Myocyte (in vitro differentiated cells): ENCODE measurements around the gene TOR1AIP1. TPM values are rescaled to one million over a fixed set of nuclear protein-coding genes. Genes with fewer than 3 reads are reported as not detected.

Source experiments
- DNase-seq: peaks from one replicate; pipeline ENCODE4 v3.0.0-alpha.2; 2012; ENCODE audit warnings: low read depth
- total RNA-seq: library from RNA; depleted of rRNA; stranded (reverse); fragments of >200 nt; gene quantifications from 2 replicates; pipeline ENCODE4 v1.2.3, GENCODE V29; 2014

TOR1AIP1 gene
- total RNA-seq, 1 donor from 2014 or later = 56.9 TPM

GRCh38 chr1:179879797-179880196 lies 2.3 kb upstream of the TOR1AIP1 start:
- DNase-seq = no peak

GRCh38 chr1:179881642-179882252 lies 338 bp upstream of the TOR1AIP1 start:
- DNase-seq = peak; percentile 96

DNA sequence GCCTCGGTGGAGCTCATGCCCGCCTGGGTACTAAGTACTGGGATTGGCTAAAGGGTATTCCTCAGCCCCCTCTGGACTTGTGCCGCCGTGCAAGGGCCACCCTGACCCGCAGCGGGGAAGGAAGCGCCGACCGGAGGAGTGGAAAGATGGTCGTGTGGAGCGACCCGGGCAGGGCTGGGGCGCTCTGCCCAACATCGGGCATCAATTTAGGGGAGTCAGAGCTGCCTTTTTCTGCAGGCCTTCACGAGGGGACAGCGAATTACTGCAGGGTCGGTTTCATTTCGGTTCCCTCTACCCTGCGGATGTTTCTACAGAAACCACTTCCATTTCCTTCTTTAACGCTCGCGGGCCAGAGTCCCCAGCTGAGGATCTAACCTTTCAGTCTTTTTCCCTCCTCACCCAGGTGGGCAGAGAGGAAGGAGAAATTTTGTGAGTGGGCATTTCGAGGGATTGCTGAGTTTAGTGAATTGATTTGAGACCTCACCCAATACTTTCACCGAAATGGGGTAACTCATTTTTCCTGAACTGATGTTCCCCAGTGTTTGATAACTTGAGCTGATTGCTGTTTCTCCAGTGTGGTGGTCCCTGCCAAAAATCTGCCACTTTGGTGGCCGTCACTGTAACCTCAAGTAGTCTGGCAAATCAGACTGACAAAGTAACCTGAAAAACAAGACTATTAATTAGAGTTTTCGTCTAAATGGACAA lies 1.1 kb downstream of the TOR1AIP1 start:
- no peak for DNase-seq

GRCh38 chr1:179883745-179884138 lies 1.7 kb downstream of the TOR1AIP1 start:
- no peak for DNase-seq

GRCh38 chr1:179888071-179888470 lies 6.0 kb downstream of the TOR1AIP1 start:
- DNase-seq = no peak

GRCh38 chr1:179889589-179889988 lies 7.5 kb downstream of the TOR1AIP1 start:
- no peak for DNase-seq

DNA sequence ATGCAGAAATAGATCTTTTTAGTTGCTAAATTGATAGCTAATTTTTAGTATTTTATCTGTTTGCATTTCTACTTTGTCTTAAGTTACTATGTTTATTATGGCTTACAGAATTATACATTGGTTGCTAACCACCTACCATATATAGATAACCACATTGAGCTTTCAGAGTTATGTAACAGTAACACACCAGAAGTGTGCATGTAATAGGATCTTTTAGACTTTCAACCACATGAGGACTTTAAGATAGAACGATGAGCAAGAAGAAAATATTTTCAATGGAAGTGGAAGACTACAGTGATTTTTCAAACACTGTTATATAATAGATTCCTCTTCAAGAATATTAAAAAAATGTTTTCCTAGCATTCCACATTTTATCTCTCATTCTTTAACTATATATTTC lies 28.8 kb downstream of the TOR1AIP1 start:
- DNase-seq = no peak

DNA sequence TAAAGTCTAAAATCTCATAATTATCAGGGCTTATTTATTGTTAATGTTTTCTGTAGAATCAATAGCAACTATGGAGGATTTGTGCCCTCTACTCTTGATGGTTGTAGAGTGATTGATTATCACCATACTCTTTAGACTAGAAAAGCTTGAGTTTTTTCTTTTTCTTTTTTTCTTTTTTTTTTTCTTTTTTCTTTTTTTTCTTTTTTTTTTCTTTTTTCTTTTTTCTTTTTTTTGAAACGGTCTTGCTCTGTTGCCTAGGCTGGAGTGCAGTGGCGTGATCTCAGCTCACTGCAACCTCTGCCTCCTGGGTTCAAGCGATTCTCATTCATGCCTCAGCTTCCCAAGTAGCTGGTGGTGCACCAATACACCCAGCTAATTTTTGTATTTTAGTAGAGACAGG lies 29.7 kb downstream of the TOR1AIP1 start:
- no peak for DNase-seq

DNA sequence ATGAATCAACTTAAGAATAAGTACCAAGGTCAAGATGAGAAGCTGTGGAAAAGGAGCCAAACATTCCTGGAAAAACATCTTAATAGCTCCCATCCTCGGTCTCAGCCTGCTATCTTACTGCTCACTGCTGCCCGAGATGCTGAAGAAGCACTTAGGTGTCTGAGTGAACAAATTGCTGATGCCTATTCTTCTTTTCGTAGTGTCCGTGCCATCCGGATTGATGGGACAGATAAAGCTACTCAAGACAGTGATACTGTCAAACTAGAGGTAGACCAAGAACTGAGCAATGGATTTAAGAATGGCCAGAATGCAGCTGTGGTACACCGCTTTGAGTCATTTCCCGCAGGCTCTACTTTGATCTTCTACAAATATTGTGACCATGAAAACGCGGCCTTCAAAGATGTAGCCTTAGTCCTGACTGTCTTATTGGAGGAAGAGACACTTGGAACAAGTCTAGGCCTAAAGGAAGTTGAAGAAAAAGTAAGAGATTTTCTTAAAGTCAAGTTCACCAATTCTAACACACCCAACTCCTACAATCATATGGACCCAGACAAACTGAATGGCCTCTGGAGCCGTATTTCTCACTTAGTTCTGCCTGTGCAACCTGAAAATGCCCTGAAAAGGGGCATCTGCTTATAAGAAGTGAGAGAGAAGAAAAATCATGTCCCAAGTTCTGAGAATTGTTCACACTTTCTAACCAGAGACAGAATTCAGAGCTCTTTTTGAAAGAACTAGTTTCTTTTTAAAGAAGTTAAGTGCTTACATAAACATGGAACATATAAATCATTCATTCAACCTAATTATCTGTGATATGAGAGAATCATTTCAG lies 35.7 kb downstream of the TOR1AIP1 start:
- DNase-seq = peak; percentile 19

GRCh38 chr1:179921472-179921871 lies 39.4 kb downstream of the TOR1AIP1 start:
- no peak for DNase-seq

GRCh38 chr1:179921981-179922872 lies 40.1 kb downstream of the TOR1AIP1 start:
- no peak for DNase-seq

DNA sequence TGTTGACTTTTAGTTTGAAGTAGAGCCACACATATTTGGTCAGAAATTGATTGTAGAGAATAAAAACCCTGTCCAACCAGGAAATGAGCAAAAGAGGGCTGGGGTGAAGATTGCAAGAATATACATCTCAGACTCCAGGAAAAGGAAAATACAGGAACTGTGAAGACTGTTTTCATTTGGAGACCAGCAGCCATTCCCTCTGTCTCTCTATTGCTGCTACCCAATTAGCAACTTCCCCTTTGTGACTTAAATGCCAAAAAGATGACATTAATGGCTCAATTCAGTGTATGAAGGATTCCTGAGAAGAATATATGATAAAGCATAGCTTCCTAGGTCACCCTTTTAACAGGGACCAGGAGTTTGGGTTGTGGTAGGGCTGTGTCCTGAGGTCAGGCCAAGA lies 40.9 kb downstream of the TOR1AIP1 start:
- no peak for DNase-seq

- no peak for DNase-seq
Measured at GRCh38 chr1:179924268-179924667, 42.2 kb downstream of the TOR1AIP1 start.

DNA sequence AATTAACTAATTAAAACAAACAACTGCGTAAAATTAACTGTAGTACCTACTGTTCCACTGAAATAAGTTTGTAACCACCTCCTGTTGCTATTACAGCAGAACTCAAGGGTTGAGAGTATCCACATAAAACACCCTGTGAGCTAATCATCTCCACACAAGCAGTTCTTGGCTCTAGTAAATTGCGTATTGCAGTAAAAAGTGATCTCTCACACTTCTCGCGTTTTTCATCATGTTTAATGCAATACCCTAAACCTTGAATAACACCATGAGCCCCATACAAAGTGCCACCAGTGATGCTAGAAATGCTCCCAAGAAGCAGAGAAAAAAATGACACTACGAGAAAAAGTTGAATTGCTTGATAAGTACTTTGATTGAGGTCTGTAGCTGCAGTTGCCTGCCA lies 43.2 kb downstream of the TOR1AIP1 start:
- no peak for DNase-seq

- no peak for DNase-seq
Measured at GRCh38 chr1:179925922-179926849, 44.1 kb downstream of the TOR1AIP1 start.

GRCh38 chr1:179926850-179927205 lies 44.7 kb downstream of the TOR1AIP1 start:
- no peak for DNase-seq

GRCh38 chr1:179929955-179930798 lies 48.1 kb downstream of the TOR1AIP1 start:
- DNase-seq = no peak

- DNase-seq = no peak
Measured at GRCh38 chr1:179930867-179931266, 48.8 kb downstream of the TOR1AIP1 start.

DNA sequence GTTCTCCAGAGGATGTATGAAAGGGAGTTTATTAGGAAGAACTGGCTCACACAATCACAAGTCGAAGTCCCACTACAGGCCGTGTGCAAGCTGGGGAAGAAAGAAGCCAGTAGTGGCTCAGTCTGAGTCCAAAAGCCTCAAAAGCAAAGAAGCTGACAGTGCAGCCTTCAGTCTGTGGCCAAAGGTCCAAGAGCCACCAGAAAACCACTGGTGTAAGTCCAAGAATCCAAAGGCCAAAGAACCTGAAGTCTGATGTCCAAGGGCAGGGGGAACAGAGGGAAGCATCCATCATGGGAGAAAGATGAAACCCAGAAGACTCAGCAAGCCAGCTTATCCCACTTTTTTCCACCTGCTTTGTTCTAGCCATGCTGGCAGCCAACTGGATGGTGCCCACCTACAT lies 51.1 kb downstream of the TOR1AIP1 start:
- no peak for DNase-seq
